Measurements from ENCODE around the gene TRH. TPM values are rescaled to one million over a fixed set of nuclear protein-coding genes. Genes with fewer than 3 reads are reported as not detected.

TRH gene
- total RNA-seq, 1 experiment from 2014 or later, result not detected

GRCh38 chr3:129965937-129966336 is 8.6 kb upstream of the TRH start:
- no peaks in the 10 kb centered on the region for H3K27me3 ChIP-seq (replicated peaks; ENCODE audit: control insufficient read depth, insufficient read depth, low read length)
- CTCF ChIA-PET, result no interaction called here
- no peak for TF ChIP-seq CTCF (IDR thresholded peaks at IDR 0.05; ENCODE audit: insufficient read depth in 1 of 2, low read depth in 1 of 2, low read length in 1 of 2, severe bottlenecking in 1 of 2, unreplicated experiment in 1 of 2)
- Mint-ChIP-seq H3K9me3 (ENCODE audit: unreplicated experiment) (no peaks in the 10 kb centered on the region), H3K27ac (ENCODE audit: unreplicated experiment) (no peak overlapping the region), H3K36me3 (ENCODE audit: insufficient read depth, unreplicated experiment) (no peaks in the 10 kb centered on the region), H3K27me3 (ENCODE audit: insufficient read depth, unreplicated experiment) (peaks cover under 1% of the 10 kb centered on the region), H3K4me1 (ENCODE audit: low read depth, unreplicated experiment) (no peaks in the 10 kb centered on the region), H3K4me3 (ENCODE audit: unreplicated experiment) (no peak overlapping the region)
- BruUV-seq (replicated peaks), result no TSS peak
- H3K9me3 ChIP-seq, result no peaks in the 10 kb centered on the region
- H3K36me3 ChIP-seq (ENCODE audit: control insufficient read depth, insufficient read depth, low read length), result no peaks in the 10 kb centered on the region
- H3K4me1 ChIP-seq, result no peaks in the 10 kb centered on the region
- no peak overlapping the region for H3K4me3 ChIP-seq (ENCODE audit: low read depth, low read length)
- no peak for DNase-seq
- intact Hi-C loops (cut with micrococcal nuclease; ENCODE audit: unreplicated experiment), result no loop called here
- POLR2A ChIA-PET, result no interaction called here

- Histone ChIP-seq H3K4me1 (0 out of 2 replicates have a peak, but pooled peaks cover 4% of the 10 kb centered on the region), H3K9me3 (no peaks in the 10 kb centered on the region), H3K36me3 (ENCODE audit: control insufficient read depth, insufficient read depth, low read length) (no peaks in the 10 kb centered on the region), H3K27me3 (replicated peaks; ENCODE audit: control insufficient read depth, insufficient read depth, low read length) (no peaks in the 10 kb centered on the region), H3K4me3 (ENCODE audit: low read depth, low read length) (no peak overlapping the region)
- POLR2A ChIA-PET, result no interaction called here
- intact Hi-C loops (cut with micrococcal nuclease; ENCODE audit: unreplicated experiment), result no loop called here
- H3K27ac Mint-ChIP-seq (ENCODE audit: unreplicated experiment), result no peak overlapping the region
- H3K9me3 Mint-ChIP-seq (ENCODE audit: unreplicated experiment), result no peaks in the 10 kb centered on the region
- CTCF ChIA-PET, result no interaction called here
- no peaks in the 10 kb centered on the region for H3K27me3 Mint-ChIP-seq (ENCODE audit: insufficient read depth, unreplicated experiment)
- no peaks in the 10 kb centered on the region for H3K36me3 Mint-ChIP-seq (ENCODE audit: insufficient read depth, unreplicated experiment)
- no TSS peak for BruUV-seq (replicated peaks)
- no peak for TF ChIP-seq CTCF (IDR thresholded peaks at IDR 0.05; ENCODE audit: insufficient read depth in 1 of 2, low read depth in 1 of 2, low read length in 1 of 2, severe bottlenecking in 1 of 2, unreplicated experiment in 1 of 2)
- no peak overlapping the region for H3K4me3 Mint-ChIP-seq (ENCODE audit: unreplicated experiment)
- DNase-seq, result no peak
- peaks cover 6% of the 10 kb centered on the region for H3K4me1 Mint-ChIP-seq (ENCODE audit: low read depth, unreplicated experiment)
Observed at GRCh38 chr3:129966876-129967275, 7.6 kb upstream of the TRH start.

- H3K36me3 Mint-ChIP-seq (ENCODE audit: insufficient read depth, unreplicated experiment), result no peaks in the 10 kb centered on the region
- CTCF ChIA-PET, result no interaction called here
- Histone ChIP-seq H3K9me3 (no peaks in the 10 kb centered on the region), H3K4me3 (ENCODE audit: low read depth, low read length) (no peak overlapping the region), H3K27me3 (replicated peaks; ENCODE audit: control insufficient read depth, insufficient read depth, low read length) (no peaks in the 10 kb centered on the region), H3K36me3 (ENCODE audit: control insufficient read depth, insufficient read depth, low read length) (no peaks in the 10 kb centered on the region), H3K4me1 (0 out of 2 replicates have a peak, but pooled peaks cover 4% of the 10 kb centered on the region)
- H3K4me1 Mint-ChIP-seq (ENCODE audit: low read depth, unreplicated experiment), result peaks cover 6% of the 10 kb centered on the region
- BruUV-seq (replicated peaks), result no TSS peak
- no peak for DNase-seq
- intact Hi-C loops (cut with micrococcal nuclease; ENCODE audit: unreplicated experiment), result no loop called here
- POLR2A ChIA-PET, result no interaction called here
- H3K27me3 Mint-ChIP-seq (ENCODE audit: insufficient read depth, unreplicated experiment), result no peaks in the 10 kb centered on the region
- no peaks in the 10 kb centered on the region for H3K9me3 Mint-ChIP-seq (ENCODE audit: unreplicated experiment)
- H3K27ac Mint-ChIP-seq (ENCODE audit: unreplicated experiment), result no peak overlapping the region
- no peak for TF ChIP-seq CTCF (IDR thresholded peaks at IDR 0.05; ENCODE audit: insufficient read depth in 1 of 2, low read depth in 1 of 2, low read length in 1 of 2, severe bottlenecking in 1 of 2, unreplicated experiment in 1 of 2)
- H3K4me3 Mint-ChIP-seq (ENCODE audit: unreplicated experiment), result no peak overlapping the region
Observed at GRCh38 chr3:129967761-129968160, 6.8 kb upstream of the TRH start.
